Stimulated activated naive CD8-positive, alpha-beta T cell treated with anti-CD3 and anti-CD28 coated beads, Interleukin-15, Interleukin-2, amounts not matched to agents 100 ng/mL and 50 ng/mL, for 24 hours (primary cell): ENCODE measurements around the gene SULT4A1.
A peak's percentile ranks its signal among the peaks of the same experiment; 100 is the strongest.
"Not testable (repeated sequence)": the region's sequence is repeated elsewhere in the genome, so short reads cannot be mapped to it uniquely, and the experiment has no call there.

ENCODE experiments used
- H3K27ac Mint-ChIP-seq: one replicate; pipeline ENCODE4 v1.8.0; 2021; ENCODE audit warnings: mild to moderate bottlenecking, mixed read lengths
- H3K27me3 Mint-ChIP-seq: one replicate; pipeline ENCODE4 v1.8.0; 2021; ENCODE audit warnings: mixed read lengths
- H3K36me3 Mint-ChIP-seq: one replicate; pipeline ENCODE4 v1.8.0; 2021; ENCODE audit warnings: low read depth, mixed read lengths
- H3K4me1 Mint-ChIP-seq: one replicate; pipeline ENCODE4 v1.8.0; 2021; ENCODE audit warnings: low read depth, mixed read lengths
- H3K4me3 Mint-ChIP-seq: one replicate; pipeline ENCODE4 v1.8.0; 2021; ENCODE audit warnings: mild to moderate bottlenecking, mixed read lengths
- H3K9me3 Mint-ChIP-seq: one replicate; pipeline ENCODE4 v1.8.0; 2021; ENCODE audit warnings: mixed read lengths

Gene SULT4A1, protein sequence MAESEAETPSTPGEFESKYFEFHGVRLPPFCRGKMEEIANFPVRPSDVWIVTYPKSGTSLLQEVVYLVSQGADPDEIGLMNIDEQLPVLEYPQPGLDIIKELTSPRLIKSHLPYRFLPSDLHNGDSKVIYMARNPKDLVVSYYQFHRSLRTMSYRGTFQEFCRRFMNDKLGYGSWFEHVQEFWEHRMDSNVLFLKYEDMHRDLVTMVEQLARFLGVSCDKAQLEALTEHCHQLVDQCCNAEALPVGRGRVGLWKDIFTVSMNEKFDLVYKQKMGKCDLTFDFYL

GRCh38 chr22:43862074-43862881 is at the start of gene SULT4A1:
SULT4A1 (minus strand) TSS chr22:43862513; CDS start chr22:43862382, 131 bp downstream.
- Mint-ChIP-seq H3K27me3 (peaks cover 60% of the 10 kb centered on the region), H3K27ac (no peak within 1 kb of the TSS), H3K9me3 (peaks cover 2% of the 10 kb centered on the region)

DNA sequence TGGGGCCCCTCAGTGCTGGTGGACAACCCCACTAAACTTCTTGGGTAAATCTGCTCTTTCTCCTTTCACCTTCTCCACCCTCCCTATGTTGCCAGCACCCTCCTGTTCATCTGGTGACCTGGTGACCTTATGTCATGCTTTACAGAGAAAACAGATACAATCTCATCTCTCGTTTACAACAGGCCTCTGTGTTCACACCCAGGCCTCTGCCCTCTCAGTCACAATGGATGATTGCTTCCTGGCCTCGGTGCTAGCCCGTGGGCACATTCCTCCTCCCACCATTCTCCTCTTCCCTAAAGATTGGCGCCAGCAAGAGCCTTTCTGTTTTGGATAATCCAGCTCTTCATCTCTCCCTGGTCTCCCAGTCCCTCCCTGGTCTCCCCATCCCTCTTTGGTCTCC is 49.0 kb upstream of the SULT4A1 start:
- no peaks in the 10 kb centered on the region for H3K36me3 Mint-ChIP-seq
- H3K4me3 Mint-ChIP-seq, result no peak overlapping the region
- no peaks in the 10 kb centered on the region for H3K4me1 Mint-ChIP-seq
- H3K27ac Mint-ChIP-seq, result no peak overlapping the region
- H3K9me3 Mint-ChIP-seq, result no peaks in the 10 kb centered on the region
- peaks cover 10% of the 10 kb centered on the region for H3K27me3 Mint-ChIP-seq

More at GRCh38 chr22:43862074-43862881, at the start of gene SULT4A1:
- peaks cover 5% of the 10 kb centered on the region for H3K4me1 Mint-ChIP-seq
- peak within 1 kb of the TSS; percentile 41 for H3K4me3 Mint-ChIP-seq
- H3K36me3 Mint-ChIP-seq, result no peaks in the 10 kb centered on the region

GRCh38 chr22:43910178-43910695 is 47.9 kb upstream of the SULT4A1 start:
- Mint-ChIP-seq H3K27me3 (peaks cover 10% of the 10 kb centered on the region), H3K4me1 (no peaks in the 10 kb centered on the region), H3K36me3 (no peaks in the 10 kb centered on the region), H3K27ac (no peak overlapping the region), H3K9me3 (no peaks in the 10 kb centered on the region), H3K4me3 (no peak overlapping the region)

DNA sequence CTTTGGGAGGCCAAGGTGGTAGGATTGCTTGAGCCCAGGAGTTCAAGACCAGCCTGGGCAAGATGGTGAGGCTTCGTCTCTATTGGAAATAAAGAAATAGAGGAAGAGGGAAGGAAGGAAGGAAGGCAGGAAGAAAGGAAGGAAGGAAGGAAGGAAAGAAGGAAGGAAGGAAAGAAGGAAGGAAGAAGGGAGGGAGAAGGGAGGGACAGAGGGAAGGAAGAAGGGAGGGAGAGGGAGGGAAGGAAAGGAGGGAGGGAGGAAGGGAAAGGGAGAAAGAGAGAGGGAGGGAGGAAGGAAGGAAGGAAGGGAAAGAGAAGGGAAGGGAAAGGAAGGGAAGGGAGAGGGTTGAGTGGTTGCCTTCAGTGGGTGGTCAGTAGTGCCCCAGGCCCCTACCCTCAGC is 47.4 kb upstream of the SULT4A1 start:
- no peak overlapping the region for H3K4me3 Mint-ChIP-seq
- no peaks in the 10 kb centered on the region for H3K4me1 Mint-ChIP-seq
- H3K36me3 Mint-ChIP-seq, result no peaks in the 10 kb centered on the region

GRCh38 chr22:43905681-43906080 is 43.4 kb upstream of the SULT4A1 start:
- no peaks in the 10 kb centered on the region for H3K36me3 Mint-ChIP-seq

More for the DNA sequence above, 47.4 kb upstream of the SULT4A1 start:
- Mint-ChIP-seq H3K27ac (no peak overlapping the region), H3K9me3 (no peaks in the 10 kb centered on the region), H3K27me3 (peaks cover 10% of the 10 kb centered on the region)

GRCh38 chr22:43904412-43904811 is 42.1 kb upstream of the SULT4A1 start:
- H3K4me1 Mint-ChIP-seq, H3K36me3 Mint-ChIP-seq, H3K4me3 Mint-ChIP-seq, H3K9me3 Mint-ChIP-seq, H3K27ac Mint-ChIP-seq: not testable (repeated sequence)
- peaks cover 12% of the 10 kb centered on the region for H3K27me3 Mint-ChIP-seq

More at GRCh38 chr22:43905681-43906080, 43.4 kb upstream of the SULT4A1 start:
- peaks cover 12% of the 10 kb centered on the region for H3K27me3 Mint-ChIP-seq
- no peak overlapping the region for H3K27ac Mint-ChIP-seq
- no peak overlapping the region for H3K4me3 Mint-ChIP-seq
- H3K9me3 Mint-ChIP-seq, result no peaks in the 10 kb centered on the region
- H3K4me1 Mint-ChIP-seq, result no peaks in the 10 kb centered on the region

- not testable (repeated sequence) for H3K27ac Mint-ChIP-seq, H3K36me3 Mint-ChIP-seq, H3K4me3 Mint-ChIP-seq, H3K4me1 Mint-ChIP-seq, H3K9me3 Mint-ChIP-seq
- peaks cover 12% of the 10 kb centered on the region for H3K27me3 Mint-ChIP-seq
Measured at GRCh38 chr22:43903033-43903432, 40.7 kb upstream of the SULT4A1 start.

GRCh38 chr22:43901976-43902643 is 39.8 kb upstream of the SULT4A1 start:
- no peaks in the 10 kb centered on the region for H3K4me1 Mint-ChIP-seq
- H3K27ac Mint-ChIP-seq, result no peak overlapping the region
- H3K27me3 Mint-ChIP-seq, result peaks cover 12% of the 10 kb centered on the region
- H3K4me3 Mint-ChIP-seq, result no peak overlapping the region
- H3K9me3 Mint-ChIP-seq, result no peaks in the 10 kb centered on the region
- H3K36me3 Mint-ChIP-seq, result no peaks in the 10 kb centered on the region

- peaks cover 12% of the 10 kb centered on the region for H3K27me3 Mint-ChIP-seq
- no peak overlapping the region for H3K4me3 Mint-ChIP-seq
- no peaks in the 10 kb centered on the region for H3K4me1 Mint-ChIP-seq
- H3K36me3 Mint-ChIP-seq, result no peaks in the 10 kb centered on the region
- no peak overlapping the region for H3K27ac Mint-ChIP-seq
- H3K9me3 Mint-ChIP-seq, result no peaks in the 10 kb centered on the region
Measured at GRCh38 chr22:43900206-43900605, 37.9 kb upstream of the SULT4A1 start.

GRCh38 chr22:43897751-43898261 is 35.5 kb upstream of the SULT4A1 start:
- no peaks in the 10 kb centered on the region for H3K9me3 Mint-ChIP-seq
- H3K27ac Mint-ChIP-seq, result no peak overlapping the region
- H3K27me3 Mint-ChIP-seq, result peaks cover 15% of the 10 kb centered on the region
- H3K4me1 Mint-ChIP-seq, result no peaks in the 10 kb centered on the region
- H3K4me3 Mint-ChIP-seq, result no peak overlapping the region
- no peaks in the 10 kb centered on the region for H3K36me3 Mint-ChIP-seq

DNA sequence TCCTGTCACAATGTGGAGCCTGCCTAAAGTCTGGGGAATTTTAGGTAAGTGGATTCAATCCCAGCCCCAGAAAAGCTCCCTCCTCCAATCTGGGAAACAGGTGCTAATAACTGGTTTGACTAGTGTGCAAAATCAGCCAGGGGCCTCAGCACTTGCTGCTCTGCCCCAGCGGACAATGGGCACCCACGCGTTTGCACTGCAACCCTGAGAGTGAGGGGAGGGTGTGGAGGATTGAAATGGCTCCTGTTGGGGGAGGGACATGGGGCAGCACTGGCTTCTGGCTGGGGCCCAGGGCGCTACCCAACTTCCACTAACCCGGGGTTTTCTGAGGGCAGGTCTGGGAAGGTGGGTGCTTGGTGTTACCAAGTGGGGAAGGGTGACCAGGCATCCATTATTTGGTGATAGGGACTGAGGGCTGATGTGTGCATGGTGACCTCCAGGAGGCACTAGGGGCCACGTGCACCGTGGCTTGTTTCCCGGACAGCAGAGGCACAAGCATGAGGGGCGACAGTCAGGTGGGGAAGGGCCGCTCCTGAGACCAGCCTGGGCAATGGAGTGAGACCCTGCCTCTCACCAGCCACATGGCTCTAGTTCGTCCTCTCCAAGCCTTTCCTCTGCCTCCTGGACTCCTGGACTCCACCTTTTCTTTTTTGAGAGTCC is 33.8 kb upstream of the SULT4A1 start:
- no peaks in the 10 kb centered on the region for H3K9me3 Mint-ChIP-seq
- H3K36me3 Mint-ChIP-seq, result no peaks in the 10 kb centered on the region
- H3K4me3 Mint-ChIP-seq, result no peak overlapping the region
- no peaks in the 10 kb centered on the region for H3K4me1 Mint-ChIP-seq
- no peak overlapping the region for H3K27ac Mint-ChIP-seq
- H3K27me3 Mint-ChIP-seq, result peaks cover 23% of the 10 kb centered on the region

- Mint-ChIP-seq H3K4me1 (no peaks in the 10 kb centered on the region), H3K4me3 (no peak overlapping the region), H3K36me3 (no peaks in the 10 kb centered on the region), H3K9me3 (no peaks in the 10 kb centered on the region), H3K27me3 (peaks cover 36% of the 10 kb centered on the region), H3K27ac (no peak overlapping the region)
Measured at GRCh38 chr22:43894122-43894521, 31.8 kb upstream of the SULT4A1 start.

GRCh38 chr22:43893266-43893665 is 31.0 kb upstream of the SULT4A1 start:
- no peaks in the 10 kb centered on the region for H3K4me1 Mint-ChIP-seq
- peaks cover 42% of the 10 kb centered on the region for H3K27me3 Mint-ChIP-seq
- no peak overlapping the region for H3K4me3 Mint-ChIP-seq
- no peak overlapping the region for H3K27ac Mint-ChIP-seq
- no peaks in the 10 kb centered on the region for H3K36me3 Mint-ChIP-seq
- no peaks in the 10 kb centered on the region for H3K9me3 Mint-ChIP-seq

GRCh38 chr22:43892183-43892894 is 30.0 kb upstream of the SULT4A1 start:
- Mint-ChIP-seq H3K36me3 (no peaks in the 10 kb centered on the region), H3K9me3 (no peaks in the 10 kb centered on the region), H3K27me3 (peaks cover 48% of the 10 kb centered on the region), H3K4me1 (no peaks in the 10 kb centered on the region), H3K27ac (no peak overlapping the region), H3K4me3 (no peak overlapping the region)
